HTERT RPE-1 (cell line): ENCODE measurements around the gene INHBB.
"Not testable (repeated sequence)": the region's sequence is repeated elsewhere in the genome, so short reads cannot be mapped to it uniquely, and the experiment has no call there.

Experiments
- in situ Hi-C: fragments of 300-500 bp; cut with MboI; formaldehyde crosslinking; loops from 4 replicates; pipeline ENCODE4 v1.14.3; 2020; ENCODE audit warnings: low sequenced_read_pairs

Gene INHBB

DNA sequence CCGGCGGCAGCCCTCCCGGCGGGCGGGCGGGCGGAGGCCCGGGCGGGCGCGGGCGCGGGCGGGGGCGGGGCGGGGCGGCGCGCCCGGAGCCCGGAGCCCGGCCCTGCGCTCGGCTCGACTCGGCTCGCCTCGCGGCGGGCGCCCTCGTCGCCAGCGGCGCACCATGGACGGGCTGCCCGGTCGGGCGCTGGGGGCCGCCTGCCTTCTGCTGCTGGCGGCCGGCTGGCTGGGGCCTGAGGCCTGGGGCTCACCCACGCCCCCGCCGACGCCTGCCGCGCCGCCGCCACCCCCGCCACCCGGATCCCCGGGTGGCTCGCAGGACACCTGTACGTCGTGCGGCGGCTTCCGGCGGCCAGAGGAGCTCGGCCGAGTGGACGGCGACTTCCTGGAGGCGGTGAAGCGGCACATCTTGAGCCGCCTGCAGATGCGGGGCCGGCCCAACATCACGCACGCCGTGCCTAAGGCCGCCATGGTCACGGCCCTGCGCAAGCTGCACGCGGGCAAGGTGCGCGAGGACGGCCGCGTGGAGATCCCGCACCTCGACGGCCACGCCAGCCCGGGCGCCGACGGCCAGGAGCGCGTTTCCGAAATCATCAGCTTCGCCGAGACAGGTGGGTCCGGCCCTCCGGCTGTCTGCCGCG is at the start of gene INHBB:
Gene INHBB (plus strand): TSS at position 111 of the 641 bp plus-strand sequence. CDS start 53 bp downstream, at position 164.
- in situ Hi-C loops = no loop called here

DNA sequence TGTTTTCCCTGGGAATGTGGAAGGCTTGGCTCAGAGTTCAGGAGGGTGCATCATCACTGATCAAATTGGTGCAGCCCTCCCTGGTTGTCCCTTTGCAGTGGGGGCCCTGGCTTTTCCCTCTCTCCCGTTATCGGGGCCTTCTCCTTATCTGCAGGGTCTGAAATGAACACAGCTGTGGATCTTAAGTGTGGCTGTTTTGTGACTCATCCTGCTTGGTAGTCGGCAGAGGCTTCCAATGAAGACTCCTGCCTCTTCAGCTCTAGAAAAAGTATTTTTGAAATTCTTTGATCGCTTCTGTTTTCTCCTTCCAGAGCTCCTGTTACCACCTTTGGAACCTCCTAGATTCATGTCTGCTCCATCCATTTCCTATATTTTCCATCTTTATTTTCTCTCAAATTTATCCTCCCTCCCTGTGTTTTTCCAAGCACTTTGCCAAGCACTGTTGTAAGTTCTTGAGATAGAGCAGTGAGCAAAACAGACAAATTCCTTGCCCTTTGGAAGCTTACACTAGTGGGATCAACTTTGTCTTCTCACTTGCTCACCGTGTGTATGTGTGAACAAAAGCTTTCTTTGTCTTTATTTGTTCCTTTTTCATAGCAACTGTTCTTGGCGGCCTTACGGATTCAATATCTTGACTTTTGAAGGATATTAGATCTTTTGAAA is 47.6 kb upstream of the INHBB start:
- in situ Hi-C loops = no loop called here

DNA sequence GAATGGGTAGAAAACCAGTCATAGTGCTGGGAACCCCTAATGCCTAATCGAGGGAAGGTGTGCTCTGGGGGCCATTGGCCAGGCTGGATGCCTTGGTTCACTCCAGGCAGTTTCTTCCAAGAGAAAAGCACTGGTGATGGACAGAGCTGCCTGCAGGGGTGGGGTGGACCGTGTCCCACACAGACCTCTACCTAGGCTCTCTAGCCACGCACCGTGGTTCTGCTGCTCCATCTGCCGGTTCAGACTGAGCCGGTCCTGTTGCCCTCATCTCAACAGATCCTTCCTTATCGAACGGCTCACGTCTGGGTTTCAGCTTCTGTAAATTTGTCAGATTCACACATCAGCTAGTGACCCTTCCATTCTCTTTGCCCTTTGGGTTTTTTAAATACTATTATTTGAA is 46.9 kb upstream of the INHBB start:
- in situ Hi-C loops = no loop called here

DNA sequence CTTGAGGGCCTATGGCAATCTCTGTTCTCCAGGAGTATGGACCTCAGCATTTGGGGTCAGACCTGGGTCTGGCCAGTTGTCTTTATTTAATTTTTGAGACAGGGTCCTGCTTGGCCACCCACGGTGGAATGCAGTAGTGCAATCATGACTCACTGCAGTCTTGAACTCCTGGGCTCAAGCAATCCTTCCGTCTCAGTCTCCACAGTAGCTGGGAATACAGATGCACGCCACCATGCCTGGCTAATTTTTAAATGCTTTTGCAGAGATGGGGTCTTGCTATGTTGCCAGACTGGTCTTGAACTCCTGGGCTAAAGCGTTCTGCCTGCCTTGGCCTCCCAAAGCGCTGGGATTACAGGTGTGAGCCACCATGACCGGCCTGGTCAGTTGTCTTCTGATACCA is 46.4 kb upstream of the INHBB start:
- in situ Hi-C loops = no loop called here

DNA sequence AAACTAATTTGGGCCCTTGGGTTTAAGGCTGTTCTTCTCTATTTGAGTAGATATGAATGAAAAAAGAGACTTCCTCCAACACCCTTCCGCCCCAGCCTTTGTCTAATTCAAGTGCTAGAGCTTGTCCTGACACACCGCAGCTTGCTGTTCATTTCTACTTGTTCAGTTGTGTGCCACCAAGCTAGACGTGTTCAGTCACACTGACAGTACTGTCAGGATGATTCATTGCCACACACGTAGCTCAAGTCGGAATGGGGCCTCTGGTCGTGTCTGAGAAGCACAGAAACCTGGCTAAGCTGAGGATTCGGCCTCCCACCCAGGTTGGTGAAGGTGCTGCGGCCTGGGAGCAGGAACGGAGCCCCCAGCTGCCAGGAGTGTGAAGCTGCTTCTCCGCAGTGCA is 45.6 kb upstream of the INHBB start:
- in situ Hi-C loops = no loop called here

DNA sequence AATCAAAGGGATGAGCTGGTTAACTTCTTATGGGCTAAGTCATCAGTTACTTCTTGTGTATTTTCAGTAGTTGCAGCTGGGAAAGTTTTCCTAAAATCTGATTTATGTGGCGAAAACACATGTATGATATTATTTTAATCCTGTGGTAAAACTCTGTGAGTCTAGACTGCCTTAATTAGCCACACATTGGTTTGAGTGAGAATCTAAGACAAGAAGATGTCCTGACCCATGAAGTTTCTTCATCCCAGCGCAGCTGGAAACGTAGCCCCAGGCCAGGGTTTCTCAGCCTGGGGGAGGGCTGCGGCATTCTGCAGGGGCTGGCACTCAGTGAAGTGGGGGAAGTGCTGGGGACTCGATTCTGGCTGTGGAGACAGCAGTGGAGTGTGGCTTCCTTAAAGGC is 44.7 kb upstream of the INHBB start:
- in situ Hi-C loops = no loop called here

DNA sequence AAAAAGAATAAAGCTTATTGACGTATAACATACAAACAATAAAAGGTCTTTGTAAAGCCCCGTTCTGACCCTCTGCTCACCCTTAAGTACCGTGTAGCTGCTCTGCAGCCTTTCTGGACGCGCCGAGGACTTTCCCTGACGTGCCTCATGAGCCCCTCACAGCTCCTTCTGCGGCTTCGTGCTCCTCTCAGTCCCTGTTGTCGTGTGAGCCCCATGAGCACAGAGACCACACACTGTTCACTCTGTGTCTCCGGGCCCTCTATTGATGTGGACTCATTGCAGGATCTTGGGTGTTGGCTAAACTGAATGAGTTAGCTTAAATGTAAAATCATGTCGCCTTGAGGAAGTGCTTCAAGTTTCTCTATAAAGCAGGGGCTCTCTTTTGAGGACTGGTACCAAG is 43.6 kb upstream of the INHBB start:
- in situ Hi-C loops = no loop called here

DNA sequence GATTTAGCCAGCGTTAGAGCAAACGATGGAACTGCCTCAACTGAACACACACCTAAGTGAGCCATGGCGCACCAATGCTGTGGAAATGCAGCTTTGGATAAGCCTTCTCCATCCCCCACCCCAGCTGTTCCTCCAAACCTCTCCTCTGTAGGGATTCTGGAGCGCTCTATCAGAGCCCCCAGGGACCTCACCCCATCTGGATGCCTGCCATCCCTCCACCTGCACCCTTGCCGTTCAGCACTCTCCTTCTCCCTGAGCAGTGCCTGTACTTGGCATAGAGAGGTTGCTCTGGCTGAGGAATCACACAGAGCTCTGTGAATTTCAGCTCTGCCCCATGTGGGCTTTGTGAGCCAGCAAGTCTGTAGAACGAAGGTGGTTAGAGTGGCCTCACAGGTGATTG is 42.8 kb upstream of the INHBB start:
- in situ Hi-C loops = no loop called here

DNA sequence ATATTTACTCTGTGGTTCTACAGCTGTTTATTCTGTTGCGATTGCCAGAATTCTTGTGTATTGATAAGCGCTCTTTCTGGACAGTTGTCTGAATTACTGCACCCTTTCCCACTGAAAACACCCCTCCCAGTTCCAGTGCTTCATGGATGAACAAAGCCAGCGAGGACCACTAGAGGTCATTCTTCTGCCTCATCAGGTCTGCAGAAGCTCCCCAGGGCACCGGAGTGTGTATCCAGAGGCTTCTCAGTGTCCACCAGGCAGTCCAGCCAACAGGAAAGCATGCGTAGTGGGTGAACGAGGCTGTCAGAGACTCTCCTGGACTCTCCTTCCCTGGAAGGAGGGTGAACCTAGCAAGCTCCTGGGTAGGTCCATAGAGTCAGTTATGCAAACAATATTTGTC is 40.6 kb upstream of the INHBB start:
- in situ Hi-C loops = no loop called here

DNA sequence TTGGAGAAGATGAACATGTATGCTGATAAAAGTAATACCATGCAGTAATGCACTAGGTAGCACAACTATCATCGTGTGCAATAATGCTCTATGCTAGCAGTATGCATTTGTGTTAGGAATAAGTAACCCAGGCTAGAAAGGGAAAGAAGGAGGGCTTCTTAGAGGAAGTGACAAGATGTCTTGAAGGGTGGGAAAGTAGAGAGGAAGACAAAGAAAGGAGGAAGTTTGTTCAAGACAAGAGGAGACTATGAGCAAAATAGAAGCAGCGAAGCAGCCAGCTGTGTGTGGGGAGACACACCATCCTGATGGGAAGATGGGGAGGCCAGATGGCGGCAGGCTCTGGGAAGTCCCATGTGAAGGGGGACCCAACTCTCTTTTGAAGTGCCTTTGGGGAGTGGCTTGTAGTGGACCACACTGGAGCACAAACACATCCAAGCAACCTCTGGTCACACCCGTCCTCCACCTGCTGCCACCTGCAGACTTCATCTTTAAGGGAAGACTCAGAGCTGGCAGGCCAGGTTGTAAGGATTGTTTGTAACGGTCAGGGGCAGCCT is 39.9 kb upstream of the INHBB start:
- in situ Hi-C loops = no loop called here

DNA sequence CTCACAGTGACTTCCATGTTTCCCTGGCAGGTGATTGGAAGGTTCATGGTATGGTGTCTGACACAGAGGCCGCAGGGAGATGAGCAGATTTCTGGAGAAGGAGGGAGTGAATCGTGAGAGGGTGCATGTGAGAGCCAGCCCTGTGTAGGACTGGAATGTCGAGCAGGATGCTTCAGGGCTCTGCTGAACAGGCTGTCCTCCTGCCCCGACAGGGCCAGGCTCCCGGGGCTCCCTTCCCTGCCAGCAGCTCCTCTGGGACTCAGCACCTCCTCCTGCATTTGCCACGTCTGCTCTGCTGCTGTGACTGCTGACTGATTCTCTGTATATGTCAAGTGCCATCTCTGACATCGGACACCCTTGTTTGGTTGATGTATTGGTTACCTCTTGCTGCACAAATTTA is 38.5 kb upstream of the INHBB start:
- in situ Hi-C loops = no loop called here

DNA sequence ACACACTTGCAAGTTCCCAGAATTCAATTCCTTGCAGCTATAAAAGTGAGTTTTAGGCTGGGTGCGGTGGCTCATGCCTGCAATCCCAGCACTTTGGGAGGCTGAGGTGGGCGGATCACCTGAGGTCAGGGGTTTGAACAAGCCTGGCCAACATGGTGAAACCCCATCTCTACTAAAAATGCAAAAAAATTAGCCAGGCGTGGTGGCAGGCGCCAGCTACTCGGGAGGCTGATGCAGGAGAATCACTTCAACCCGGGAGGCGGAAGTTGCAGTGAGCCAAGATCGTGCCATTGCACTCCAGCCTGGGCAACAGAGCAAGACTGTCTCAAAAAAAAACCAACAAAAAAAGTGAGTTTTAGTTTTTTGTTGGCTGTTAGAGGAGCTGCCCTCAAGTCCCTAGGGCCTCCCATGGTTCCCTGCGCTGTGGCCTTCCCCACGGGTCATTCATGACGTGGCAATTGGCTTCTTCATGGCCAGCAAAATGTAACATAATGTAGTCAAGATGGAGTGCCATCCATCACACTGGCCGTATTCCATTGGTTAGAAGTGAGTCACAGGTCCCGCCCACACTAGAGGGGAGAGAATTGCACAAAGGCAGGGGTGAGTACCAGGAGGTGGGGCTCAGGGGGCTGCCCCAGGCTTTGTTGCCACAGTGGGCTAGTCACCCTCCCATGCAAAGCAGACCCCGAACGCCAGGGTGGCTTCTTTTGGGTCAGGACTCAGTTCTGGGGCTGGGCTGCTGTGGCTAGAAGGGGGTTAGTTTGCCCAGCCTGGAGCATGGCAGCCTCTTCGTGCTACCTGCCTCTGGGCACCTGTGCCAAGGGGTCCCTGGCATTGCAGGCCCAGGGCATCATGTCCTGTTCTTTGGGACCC is 37.7 kb upstream of the INHBB start:
- in situ Hi-C loops = no loop called here

DNA sequence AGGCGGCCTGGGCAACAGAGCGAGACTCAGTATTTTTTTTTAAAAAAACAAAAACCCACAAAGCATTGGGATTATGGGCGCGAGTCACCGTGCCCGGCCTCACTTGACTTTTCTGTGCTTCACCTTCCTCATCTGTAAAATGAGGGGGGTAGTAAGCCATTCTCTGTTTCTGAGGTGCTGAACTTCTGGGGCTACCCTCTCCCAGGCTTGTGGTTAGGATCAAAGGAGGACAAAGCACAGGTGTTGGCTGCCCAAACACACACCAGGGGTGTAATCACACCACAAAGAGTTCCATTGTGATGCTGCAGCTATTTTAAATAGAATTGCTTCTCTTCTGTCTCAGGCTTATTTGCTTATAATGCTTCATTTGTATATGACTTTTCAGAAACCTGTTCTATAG is 35.8 kb upstream of the INHBB start:
- in situ Hi-C loops = no loop called here

DNA sequence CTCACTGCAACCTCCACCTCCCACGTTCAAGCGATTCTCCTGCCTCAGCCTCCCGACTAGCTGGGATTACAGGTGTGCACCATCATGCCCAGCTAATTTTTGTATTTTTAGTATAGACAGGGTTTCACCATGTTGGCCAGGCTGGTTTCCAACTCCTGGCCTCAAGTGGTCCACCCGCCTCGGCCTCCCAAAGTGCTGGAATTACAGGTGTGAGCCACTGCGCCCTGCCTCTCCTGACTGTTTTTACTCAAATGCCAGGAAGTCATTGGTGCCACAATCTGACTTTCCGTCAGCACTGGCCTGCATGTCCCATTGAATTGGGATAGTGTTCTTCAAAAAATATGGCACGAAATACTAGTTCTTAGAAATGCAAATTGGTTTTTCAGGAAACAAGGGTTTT is 35.1 kb upstream of the INHBB start:
- in situ Hi-C loops = not testable (repeated sequence)

DNA sequence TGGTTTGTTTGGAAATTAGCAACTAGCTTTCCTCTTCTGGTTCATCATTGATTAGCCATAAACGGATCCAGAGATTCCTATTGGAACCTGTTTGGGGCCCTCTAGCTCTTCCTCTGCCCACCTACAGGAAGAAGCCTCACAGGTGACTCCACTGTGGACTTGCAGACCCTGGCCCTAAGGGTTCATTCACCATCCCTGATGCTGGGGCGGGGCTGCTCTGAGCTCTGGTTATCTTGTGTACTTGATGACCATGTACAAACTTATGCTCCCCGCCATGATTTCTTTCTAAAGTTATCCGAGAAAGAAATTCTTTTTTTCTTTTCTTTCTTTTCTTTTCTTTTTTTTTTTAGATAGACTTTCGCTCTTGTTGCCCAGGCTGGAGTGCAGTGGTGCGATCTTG is 33.9 kb upstream of the INHBB start:
- in situ Hi-C loops = no loop called here

DNA sequence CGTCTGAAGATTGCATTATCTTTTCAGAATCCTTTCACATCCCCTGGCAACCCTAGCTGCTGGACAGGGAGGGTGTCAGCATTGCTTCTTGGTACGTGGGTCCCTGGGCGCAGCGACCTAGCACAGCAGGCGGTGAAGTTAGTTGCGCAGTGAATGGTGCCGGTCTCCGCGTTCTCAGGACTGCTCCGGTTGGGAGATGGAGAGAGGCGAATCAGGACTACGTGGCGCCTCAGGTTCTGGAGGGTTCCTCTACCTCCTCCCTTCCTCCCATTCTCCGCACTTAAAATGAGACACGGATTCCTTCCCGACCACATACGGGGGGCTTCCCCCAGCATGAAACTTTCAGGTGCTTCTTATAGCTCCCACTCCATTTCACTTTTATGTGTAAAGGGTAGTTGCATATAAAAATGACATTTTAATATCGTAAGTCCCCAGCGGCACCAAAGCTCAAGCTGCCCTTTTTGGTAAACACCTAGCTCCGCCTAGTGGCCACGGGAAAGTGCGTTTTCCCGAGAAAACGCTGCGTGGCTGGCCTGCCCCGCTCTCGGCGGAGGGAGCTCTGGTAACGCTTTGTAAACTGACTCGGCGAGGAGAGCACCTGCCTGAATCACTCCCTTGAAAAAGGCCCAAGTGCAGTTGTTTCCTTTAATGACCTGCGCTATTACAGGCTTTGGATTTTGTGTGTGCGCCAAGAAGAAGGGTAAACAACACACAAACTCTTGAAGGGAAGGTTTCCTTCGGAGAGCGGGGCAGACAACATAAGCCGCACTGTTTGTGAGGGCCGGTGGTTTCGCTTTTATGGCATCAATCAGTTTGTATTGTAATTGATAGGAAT is 32.9 kb upstream of the INHBB start:
- in situ Hi-C loops = no loop called here

DNA sequence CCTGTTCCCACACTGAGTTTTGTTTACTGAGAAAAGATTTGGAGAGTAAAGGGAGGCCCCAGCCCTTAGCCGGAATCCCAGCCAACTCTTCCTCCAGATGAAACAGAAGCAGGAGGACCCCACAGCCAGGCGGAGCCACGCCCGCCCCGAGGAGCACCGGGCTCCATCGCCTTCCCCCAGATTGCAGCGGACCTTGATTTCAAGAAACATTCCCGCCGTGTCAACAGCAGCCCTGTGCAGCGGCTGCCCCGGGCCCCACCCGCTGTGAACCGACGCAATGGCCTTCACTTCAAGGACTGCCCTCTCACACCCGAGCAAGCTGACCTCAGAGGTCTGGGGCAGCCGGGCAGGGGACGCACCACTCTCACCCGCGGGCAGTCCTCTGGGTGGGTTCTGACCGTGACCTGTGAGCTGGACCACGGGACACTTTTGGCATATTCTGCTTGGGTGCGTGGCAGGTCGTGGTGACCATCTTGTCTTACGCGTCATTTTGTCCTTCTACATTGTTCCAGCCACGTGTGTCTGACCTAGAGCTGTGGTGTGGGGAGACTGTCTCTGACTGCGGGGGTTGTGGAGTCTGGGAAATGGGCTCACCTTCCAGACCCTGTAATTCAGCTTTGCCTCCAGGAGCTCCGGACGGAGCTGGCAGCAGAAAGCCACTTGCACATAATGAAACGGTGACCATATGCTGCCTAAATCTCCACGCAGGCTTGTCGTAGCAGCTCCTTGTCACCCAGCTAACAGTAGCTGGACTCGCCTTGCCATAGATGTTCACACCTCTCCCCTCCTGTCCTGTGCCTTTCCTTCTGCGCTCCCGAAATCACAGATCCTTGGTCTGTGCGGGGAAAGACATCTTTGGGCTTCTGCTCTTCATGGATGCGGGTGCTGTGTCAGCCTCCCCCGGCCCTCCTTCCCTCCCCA is 32.0 kb upstream of the INHBB start:
- in situ Hi-C loops = no loop called here

DNA sequence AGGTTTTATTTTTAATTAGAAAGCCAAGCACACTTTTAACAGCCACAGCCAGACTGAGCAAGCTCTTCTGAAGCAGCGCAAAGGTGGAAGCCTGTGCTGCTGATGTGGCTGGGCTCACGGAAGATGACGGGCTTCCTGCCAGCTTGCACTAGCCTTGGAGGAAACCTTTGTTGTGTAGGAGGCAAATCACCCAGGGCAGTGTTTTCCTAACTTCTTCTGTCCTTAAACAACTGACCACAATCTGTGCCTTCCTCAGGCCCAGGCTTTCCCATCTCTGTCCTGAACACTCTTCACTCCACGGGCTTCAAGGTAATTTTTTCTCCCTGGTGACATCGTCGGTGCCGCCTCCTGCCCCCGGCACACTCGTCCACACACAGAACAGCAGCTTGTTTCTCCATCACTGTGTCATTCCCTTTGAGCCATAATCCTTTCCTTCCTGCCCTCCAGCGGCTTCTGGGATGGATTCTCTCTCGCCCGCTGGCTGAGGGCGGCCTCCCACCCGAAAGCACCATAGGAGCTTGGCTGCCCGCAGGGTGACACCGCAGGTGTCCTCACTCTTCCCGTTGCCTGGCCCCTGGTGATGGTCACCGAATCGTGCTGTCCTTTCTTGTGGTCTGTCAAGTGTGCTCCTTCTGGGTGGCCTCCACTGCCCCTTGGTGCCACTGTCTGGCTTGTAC is 31.1 kb upstream of the INHBB start:
- in situ Hi-C loops = no loop called here

DNA sequence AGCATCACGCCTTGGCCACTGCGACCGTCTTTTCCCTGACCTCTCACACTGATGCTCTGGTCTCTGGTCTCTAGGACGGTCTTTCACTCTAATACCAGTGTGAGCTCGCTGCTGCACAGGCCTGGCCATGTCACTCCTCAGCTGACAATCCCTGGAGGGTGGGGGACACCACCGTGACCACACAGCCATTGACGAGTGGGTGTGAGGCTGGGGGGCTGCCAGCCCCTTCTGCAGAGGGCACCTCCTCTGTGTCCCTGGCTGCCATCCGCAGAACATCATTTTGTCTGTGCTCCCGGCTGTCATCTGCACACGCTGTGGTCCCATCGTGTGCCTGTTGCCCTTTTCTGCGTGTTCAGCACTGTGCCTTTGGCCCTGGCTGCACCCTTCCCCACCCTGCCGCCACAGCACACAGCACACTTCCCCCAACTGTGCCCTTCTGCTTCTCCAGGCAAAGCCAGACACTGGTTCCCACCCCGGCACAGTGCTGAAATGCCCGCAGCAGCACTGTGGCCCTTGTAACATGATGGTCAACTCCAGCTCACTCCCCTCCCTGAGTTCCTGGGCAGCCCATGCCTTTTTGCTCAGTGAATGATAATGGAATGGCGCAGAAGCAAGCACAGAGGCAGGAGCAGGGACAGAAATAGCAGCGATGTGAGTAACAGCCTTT is 30.4 kb upstream of the INHBB start:
- in situ Hi-C loops = no loop called here
